Measurements from ENCODE around the gene PTPRT.

The PTPRT gene

DNA sequence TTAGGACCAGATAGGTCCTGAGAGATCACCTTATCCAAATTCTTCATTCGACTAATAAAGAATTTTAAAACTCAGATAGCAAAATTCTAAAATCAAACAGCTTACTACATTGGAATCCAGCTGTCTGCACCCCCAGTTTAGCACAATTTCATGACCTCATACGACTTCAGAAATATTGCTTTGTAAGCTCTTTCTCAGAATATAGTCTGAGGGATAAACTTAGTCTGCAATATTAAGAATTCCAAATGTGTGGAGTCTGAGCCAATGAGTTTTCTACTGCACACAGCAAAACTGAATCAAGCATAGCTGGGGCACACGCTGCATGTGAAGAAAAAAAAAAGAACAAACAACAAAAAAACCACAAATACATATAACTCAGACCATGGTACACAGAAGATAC is 1029.9 kb downstream of the PTPRT start:
- no peak for DNase-seq

- no peak for DNase-seq
Observed at GRCh38 chr20:42158272-42158671, 1031.4 kb downstream of the PTPRT start.

DNA sequence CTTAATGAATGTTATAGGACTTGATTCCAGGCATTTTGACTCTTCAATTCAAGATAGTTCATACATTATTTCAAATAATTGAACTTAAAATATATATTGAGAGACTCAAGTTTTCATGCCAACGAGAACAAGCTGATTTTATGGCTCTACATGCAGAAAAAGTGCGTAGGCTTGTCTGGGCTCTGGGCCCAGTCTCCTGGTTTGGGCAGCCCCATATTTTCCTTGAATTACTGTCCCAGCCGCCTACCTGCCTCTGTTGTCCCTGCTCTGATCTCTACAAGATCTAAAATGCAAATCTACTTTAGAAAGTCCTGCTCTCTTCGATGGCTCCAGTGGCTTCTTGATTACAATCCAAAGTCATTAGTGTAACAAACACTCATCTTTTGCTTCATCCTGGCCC is 1034.1 kb downstream of the PTPRT start:
- DNase-seq: no peak

GRCh38 chr20:42152575-42152974 is 1037.1 kb downstream of the PTPRT start:
- no peak for DNase-seq

GRCh38 chr20:42150230-42150629 is 1039.5 kb downstream of the PTPRT start:
- no peak for DNase-seq

DNA sequence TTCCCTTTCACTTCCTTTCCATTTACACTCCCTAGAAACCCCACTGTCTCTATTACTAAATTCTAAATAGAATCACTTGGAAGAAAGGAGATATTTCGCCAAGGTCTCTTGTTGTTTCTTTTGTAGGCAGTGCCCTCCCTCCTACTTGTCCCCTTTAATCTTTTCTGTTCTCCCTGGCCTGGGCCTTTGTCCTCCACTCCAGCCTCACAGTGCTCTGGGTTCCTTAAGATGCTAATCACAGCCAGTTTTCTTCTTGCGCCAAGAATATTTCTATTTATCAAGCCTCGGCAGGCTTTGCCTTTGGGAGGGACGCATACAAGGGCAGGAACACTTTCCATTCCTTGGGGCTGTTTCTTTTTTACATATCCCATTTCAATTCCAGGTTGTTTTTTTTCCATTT is 1051.0 kb downstream of the PTPRT start:
- no peak for DNase-seq

- no peak for DNase-seq
Observed at GRCh38 chr20:42134265-42135098, 1055.2 kb downstream of the PTPRT start.

DNA sequence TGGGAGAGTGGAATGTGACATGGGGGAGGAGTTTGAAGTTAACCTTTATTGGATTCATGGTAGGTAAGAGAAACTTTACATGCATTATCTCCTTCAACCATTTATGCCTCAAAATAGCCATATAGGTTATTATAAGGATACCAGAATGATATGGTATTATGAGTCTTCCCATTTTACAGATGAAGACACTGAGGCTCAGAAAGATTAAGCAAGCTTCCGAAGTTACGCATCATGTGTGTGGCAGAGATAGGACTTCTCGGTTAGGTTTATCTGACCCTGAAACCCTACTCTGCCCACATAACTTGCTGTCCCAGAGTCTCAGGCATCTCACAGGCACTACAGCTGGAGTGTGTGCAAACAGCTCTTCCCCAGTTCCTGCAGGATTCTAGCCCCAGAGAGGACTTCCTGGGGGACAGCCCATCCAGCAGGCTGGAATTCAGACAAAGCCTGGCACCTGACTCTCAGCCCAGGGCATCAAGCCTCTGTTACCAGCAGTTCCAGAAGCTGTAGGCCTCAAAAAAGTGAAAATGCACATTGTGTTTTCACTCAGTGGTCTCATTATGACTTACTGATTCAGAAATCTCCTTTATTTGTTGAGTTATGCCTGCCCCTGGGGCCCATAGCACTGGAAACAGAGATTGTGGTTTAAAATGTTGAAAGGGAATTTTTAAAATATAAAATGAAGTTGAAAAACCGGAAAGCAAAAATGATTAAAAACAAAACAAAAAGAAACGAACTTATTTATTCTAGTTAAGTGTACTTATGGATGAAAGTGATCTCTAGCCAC is 1058.7 kb downstream of the PTPRT start:
- DNase-seq: no peak

DNA sequence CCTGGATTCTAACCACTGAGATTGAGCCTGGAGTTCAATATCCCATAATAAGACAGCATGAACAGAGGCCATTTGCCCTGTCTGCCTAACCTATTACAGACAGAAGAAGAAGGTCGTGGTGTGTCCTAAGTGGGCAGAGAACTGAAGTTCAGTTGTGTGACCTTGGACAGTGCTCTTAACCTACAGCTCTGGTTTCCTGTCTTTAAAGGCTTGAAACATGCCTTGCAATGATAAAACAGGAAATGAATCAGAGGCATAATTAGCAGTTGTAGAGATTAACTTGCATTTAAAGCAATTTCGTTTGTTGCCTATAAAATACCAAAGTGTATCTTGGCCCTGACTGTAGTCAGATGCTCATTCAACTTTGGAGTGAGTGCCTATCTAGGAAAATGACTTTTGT is 1064.3 kb downstream of the PTPRT start:
- no peak for DNase-seq

- no peak for DNase-seq
Observed at GRCh38 chr20:42123981-42124473, 1065.7 kb downstream of the PTPRT start.

DNA sequence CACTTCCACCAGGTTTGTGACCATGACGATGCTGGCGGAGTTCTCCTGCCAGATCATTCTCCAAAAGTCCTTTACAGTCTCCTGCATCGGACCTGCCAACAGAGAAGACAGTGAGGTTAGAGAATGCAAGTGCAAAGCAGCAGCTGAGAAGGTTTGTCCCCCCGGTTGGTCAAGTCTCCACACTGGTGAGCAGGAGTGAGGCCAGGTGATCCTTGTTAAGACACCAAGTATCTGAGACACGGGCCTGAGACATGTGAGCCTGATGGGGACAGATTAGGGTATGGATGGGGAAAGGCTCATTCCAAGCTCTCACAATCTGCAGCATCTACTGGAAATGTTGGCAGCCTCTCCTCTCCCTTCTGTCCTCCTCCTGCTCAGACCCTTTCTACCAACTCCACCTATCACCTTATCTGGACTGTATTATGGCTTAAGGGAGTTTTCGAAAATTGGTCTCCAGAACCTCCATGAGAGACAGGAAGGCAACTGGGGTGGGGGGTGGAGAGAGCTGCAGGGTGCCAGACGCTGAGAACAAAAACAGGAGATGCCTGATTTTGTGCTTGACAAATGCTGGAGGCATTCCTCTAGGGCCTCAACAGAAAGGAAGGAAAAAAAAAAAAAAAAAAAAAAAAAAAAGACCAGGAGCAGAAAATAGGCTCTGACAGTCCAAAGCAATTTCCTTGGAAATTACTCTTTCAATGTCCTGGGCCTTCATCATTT is 1071.1 kb downstream of the PTPRT start:
- DNase-seq: no peak

DNA sequence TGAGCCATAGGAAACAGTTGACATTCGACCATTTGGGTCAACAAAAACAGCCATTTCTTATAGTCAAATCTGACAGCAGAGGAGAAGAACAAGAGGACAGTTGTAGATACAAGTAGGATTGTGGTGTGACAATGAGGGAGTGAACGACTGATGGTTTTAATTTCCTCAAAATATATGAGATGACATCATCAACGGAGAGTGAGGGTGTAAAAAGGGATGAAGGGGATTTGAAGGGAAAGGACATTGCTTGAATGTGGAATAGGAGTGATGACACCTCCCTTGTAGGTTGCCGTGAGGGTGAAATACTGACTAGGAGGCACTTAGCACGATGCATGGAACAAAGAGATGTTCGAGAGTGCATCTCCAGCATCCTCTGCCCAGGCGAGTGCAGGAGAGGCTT is 1071.7 kb downstream of the PTPRT start:
- no peak for DNase-seq

DNA sequence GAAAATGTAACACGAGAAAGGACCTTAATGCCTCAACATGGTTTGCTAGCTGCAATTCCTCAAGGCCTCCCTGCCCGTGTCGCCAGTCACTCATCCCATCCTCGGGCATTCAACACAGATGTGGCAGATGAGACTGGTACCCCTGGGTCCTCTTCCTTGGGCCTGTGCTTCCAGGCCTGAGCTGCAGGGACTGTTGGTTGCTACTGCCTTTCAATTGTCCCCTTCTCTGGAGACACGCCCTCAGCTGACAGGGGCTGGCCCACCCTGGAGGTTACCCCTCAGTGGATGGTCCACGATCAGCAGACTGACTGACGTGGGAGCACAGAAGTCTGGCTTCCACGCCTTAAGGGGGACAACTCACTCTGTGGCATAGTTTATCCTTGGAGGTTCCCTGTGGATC is 1076.5 kb downstream of the PTPRT start:
- DNase-seq: no peak

GRCh38 chr20:42112161-42112560 is 1077.5 kb downstream of the PTPRT start:
- no peak for DNase-seq

DNA sequence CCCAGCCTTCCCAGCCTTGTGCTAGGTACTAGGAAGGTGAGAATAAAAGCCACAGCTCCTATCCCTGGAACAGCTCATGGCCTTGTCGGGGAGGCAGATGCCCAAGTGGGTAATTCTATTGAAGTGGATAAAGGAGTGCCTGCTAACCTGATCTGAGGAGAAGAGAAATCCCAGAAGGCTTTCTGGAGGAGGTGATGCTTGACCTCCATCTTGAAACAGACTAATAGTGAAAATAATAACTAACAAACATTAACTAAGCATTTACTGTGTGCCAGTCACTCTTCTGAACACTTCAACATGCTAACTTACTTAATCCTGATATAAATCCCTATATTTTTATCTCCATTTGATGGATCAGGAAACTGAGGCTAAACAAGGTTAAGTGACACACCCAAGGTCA is 1078.4 kb downstream of the PTPRT start:
- no peak for DNase-seq

- DNase-seq: no peak
Observed at GRCh38 chr20:42110301-42110700, 1079.4 kb downstream of the PTPRT start.

DNA sequence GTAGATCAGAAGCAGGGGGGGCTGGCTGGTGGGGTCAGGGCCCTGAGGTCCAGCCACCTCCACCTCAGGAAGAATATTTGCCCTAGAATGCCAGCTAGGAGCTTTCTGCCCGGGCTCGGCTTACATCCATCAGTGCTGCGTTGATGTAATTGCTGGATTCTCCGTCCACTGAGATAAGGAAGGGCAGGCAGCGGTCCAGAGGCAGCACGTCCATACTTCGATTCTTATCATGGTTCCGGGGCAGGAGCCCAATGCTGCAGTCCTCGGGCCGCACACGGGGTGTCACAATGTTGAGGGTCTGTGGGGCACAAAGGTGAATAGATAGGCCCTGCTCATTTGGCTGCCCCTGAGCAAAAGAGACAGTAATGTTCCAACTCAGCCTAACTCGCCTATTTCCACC is 1087.7 kb downstream of the PTPRT start:
- DNase-seq: no peak

DNA sequence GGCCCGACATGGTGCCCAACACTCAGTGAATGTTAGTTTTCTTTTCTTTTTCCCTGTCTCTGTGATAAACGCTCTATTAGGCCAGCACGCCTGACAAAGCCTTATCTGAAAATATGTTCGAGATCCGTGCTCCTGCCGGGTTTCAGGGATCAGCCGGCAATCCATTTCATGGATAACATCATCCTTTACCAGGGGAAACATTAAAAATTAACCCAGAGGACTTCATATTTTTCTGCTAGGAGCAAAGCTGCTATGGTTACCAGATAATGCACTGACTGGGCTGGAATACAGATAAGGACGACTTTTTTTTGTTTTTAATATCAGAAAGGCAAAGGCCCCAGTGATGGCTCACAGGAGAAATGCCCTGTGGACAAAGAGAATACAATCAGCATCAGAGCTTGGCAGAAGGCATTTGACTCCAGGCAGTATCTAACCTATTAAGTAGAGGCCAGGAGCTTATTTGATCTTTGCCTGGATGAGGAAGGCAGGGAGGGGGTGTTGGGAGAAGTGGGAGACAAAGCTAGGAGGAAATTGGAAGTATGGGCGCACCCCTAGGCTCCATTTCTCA is 1089.5 kb downstream of the PTPRT start:
- DNase-seq: no peak

- no peak for DNase-seq
Observed at GRCh38 chr20:42099101-42099500, 1090.6 kb downstream of the PTPRT start.

DNA sequence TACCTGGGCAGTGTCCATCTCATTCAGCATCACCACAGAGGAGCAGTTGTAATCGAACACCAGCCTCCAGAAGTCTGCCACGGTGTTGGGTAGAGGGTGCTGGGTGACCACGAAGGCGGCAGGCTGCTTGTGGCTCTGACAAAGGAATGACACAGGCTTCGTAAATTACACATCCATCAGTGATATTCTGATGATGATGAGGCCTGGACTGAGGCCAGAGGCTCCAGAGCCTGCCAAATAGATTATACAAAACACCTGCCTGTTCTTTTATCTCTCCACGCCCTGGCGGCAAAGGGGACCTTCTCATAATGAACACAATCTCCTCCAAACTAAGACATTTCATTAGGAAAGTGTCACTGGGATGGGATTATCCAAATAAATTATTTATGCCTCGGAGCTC is 1091.3 kb downstream of the PTPRT start:
- no peak for DNase-seq

DNA sequence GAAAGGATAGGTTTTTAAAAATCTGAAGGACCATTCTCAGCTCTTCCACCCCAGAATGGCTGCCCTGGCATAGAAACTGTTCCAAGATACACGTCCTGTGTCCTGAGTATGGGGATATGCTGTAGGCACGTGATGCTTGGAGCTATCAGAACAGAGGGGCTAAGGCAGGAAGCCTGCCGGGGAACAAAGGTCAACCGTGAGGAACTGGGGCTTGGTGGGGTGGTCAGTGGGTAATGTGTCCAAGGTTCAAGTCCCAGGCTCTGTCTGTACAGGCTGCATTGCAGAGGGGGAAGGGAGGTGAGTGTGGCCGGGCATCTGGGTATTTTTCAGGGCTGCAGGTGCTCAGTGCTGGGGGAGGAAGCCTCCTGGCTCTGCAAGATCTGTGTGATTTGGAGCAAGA is 1092.0 kb downstream of the PTPRT start:
- no peak for DNase-seq

DNA sequence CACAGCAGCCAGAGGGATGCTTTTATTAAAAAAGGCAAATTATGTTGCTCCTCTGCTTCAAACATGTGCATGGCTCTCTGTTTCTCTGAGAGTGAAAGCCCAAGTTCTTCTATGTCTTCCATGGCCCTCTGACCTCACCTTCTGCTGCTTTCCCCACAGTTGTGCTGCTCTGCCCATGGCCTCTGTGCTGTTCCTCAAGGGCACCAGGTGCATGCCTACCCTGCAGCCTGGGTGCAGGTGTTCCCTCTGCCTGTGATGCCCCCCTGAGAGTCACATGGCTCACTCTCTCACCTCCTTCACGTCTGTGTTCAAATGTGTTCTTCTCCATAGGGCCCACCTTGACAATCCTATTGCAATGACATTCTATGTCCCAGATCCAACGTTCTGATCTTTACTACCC is 1094.5 kb downstream of the PTPRT start:
- DNase-seq: no peak
